GM10266 (cell line): ENCODE measurements around the gene VPS13D.

Experiments
- DNase-seq: peaks from one replicate; pipeline ENCODE4 v3.0.0; 2012; ENCODE audit errors: extremely low spot score
- TF ChIP-seq, protein P1 (sequence below): IDR thresholded peaks from 2 replicates; pipeline ENCODE4 v1.5.1; 2012; ENCODE audit warnings: mild to moderate bottlenecking, low read depth; ENCODE audit not compliant: control insufficient read depth, insufficient read depth; ENCODE audit errors: missing control alignments

VPS13D gene

DNA sequence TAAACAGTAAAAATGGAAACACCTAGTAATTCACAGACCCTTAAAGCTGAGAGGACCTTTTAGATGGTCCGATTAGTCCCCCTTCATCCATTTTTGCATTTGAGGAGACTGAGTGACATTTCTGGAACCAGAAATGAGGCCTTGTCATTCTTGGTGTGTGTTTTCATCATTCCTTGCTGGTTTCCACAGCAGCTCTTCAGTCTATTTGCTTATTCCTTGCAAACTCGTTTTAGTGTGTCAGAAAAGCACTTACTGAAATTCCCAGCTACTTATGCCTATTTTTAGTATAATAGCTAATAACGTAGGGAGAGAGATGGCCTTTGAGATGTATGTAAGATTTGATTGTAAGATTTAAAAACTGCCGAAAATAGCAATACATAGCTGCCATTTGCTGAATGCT lies 70.9 kb downstream of the VPS13D start:
- DNase-seq, result no peak
- TF ChIP-seq, protein P1, sequence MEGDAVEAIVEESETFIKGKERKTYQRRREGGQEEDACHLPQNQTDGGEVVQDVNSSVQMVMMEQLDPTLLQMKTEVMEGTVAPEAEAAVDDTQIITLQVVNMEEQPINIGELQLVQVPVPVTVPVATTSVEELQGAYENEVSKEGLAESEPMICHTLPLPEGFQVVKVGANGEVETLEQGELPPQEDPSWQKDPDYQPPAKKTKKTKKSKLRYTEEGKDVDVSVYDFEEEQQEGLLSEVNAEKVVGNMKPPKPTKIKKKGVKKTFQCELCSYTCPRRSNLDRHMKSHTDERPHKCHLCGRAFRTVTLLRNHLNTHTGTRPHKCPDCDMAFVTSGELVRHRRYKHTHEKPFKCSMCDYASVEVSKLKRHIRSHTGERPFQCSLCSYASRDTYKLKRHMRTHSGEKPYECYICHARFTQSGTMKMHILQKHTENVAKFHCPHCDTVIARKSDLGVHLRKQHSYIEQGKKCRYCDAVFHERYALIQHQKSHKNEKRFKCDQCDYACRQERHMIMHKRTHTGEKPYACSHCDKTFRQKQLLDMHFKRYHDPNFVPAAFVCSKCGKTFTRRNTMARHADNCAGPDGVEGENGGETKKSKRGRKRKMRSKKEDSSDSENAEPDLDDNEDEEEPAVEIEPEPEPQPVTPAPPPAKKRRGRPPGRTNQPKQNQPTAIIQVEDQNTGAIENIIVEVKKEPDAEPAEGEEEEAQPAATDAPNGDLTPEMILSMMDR, result no peak

DNA sequence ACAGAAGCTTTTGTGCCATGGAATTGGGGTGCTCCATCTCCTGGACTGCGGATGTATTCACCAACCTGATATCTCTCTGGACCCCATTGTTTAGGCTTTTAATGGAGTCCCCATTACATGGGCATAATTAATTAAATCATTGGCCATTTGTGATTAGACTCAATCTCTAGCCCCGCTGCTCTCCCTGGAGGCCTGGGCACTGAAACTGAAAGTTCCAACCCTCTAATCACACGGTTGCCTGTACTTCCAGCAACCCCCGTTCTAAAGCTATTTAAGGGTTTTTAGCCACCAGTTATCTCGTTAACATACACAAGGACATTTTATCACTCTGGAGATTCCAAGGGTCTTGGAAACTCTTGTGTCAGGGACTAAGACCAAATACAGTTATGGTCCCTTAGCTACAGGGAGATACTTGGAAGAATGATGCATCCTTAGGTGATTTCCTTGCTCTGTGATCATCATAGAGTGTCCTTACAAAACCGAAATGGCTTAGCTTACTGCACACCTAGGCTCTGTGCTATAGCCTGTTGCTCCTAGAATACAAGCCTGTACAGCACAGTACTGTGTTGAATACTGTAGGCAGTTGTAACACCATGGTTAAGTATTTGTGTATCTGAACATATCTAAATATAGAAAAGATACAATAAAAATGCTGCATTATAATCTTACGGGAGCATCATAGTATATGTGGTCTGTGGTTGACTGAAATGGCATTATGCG lies 71.8 kb downstream of the VPS13D start:
- DNase-seq, result no peak
- TF ChIP-seq, protein P1, result no peak

DNA sequence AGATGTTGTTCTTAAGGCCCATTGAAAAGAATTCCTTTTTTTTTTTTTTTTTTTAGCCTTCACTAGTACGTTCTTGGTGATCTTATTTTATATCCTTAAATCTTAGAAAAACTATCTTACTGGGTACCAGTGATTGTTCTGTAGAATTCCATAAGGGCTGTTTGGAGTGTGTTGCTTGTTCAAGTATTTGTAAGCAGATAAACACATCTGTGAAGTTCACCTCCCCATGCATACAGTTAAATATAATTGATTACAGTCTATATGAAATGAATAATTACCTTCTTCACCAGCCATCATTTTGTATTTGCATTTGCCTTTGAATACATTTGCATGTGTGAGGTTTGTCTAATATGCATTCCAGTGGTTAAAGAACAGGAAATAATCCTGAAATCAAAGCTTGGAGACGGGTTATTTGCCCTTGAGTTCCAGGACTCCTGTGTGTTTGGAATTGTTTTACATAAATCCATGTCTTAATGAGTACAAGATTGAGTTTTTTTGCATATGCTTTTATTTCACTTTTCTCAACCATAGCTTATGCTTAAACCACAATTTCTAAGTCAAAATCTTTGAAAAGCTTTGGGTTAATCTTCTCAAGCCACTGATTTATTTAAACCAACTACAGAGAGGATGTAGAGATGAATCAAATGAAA lies 73.1 kb downstream of the VPS13D start:
- TF ChIP-seq, protein P1, result no peak
- no peak for DNase-seq

DNA sequence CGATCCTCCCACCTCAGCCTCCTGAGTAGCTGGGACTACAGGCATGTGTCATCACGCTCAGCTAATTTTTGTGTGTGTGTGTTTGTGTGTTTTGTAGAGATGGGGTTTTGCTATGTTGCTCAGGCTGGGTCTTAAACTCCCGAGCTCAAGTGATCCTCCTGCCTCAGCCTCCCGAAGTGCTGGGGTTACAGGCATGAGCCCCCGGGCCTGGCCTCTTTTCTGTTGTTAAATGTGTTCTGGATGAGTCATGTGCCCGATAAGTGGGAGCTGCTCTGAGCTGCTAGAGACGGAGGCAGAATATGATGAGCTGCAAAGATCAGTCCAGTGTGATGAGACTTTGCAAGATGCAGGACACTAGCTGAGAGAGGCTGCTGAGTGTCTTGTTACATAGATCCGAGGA lies 75.5 kb downstream of the VPS13D start:
- DNase-seq, result no peak
- TF ChIP-seq, protein P1, result no peak

DNA sequence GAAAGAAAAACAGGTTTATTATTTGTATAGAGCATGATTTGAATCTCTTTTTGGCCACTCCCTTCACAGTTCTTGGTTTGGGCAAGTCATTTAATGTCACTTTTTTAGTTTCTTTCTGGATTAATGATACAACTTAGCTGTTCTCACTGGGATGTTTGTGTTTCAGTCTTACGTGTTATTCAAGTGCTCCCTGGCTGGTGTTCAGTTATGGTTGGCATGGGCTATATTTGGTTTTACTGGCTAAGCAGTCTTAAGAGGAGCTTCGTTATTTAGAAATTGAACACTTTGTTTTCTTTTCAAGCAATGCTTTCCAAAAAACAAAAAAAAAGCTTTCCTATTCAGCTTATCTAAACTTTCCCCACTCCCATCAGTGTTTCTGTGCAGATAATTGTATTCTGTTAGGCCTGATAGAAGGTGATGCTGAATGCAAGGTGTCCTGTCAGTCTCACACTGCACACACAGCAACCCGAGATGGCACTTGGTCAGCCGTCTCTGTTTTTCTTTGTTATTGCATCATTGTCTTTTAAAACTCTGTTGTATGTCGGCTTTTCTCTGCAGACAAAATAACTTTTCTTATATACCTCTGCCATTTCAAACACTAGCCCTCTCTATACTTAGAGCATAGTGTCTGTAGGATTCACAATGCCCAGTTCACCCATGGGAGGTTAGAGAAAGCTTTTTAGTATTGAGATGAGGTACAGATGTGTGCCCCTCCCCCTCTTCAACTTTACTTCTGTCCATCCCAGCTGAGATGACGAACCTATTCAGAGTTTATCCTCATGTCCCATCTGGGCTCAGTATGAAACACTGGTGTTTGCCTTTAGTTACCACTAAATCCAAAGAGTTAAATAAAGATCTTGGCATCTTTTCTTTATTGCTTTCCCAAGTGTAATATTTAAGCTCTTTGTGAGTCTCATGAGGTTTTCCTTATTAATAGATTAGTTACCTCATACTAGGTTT lies 80.2 kb downstream of the VPS13D start:
- no peak for DNase-seq
- TF ChIP-seq, protein P1, result no peak

DNA sequence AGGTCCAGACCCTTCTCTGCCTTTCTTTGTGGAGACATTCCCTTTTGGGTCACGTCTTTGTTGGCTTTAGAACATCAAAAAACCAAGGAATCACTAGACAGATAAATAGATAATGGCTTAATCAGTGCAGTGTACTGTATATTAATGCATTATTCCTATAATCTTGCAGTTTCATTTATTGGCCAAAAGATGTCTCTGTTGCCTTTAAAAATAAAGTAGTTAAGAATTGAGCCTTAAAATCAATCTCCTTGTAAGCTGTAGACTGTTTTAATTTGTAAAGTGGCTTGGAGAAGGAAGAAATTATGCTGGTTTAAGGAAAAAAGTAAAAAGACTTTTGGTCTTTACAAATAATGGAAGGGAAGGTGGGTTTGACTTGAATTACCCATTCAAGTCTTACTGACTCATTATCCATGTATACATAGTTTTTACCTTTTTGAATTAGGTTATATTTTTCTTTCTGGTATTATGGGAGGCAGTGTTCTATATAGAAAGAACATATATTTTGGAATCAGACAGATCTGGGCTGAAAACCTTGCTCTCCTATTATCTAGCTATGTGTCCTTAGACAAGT lies 84.6 kb downstream of the VPS13D start:
- DNase-seq, result peak; percentile 8
- TF ChIP-seq, protein P1, result peak; percentile 40
